Keratinocyte (primary cell): ENCODE results near the gene POP7. TPM values are rescaled to one million over a fixed set of nuclear protein-coding genes. Genes with fewer than 3 reads are reported as not detected.

Experiments used
- DNase-seq: peaks from one replicate; pipeline ENCODE4 v3.0.0-alpha.2; 2011; ENCODE audit warnings: low read depth, missing footprints, low spot score
- FAIRE-seq: peaks from 2 replicates; lab custom pipeline; 2011; peaks lifted over from hg19 to GRCh38; lab: Jason Lieb, UNC
- H2AFZ ChIP-seq: 2 replicates; pipeline ENCODE4 v1.6.0; 2012; ENCODE audit warnings: low read length, control low read depth, inconsistent platforms; ENCODE audit not compliant: control insufficient read depth
- H3K27ac ChIP-seq: 2 replicates; pipeline ENCODE4 v1.5.1; 2011; ENCODE audit warnings: low read length; ENCODE audit not compliant: control insufficient read depth, insufficient read depth
- H3K27me3 ChIP-seq: 3 replicates; pipeline ENCODE4 v1.6.0; 2011; ENCODE audit warnings: low read length; ENCODE audit not compliant: control insufficient read depth, insufficient read depth; ENCODE audit errors: extremely low read depth
- H3K36me3 ChIP-seq, 2 experiments: 2 replicates in 1 of 2; 3 replicates in 1 of 2; pipeline ENCODE4 v1.5.1; 2011; ENCODE audit warnings: low read length in 2 of 2, mild to moderate bottlenecking in 1 of 2; ENCODE audit not compliant: control insufficient read depth in 2 of 2, insufficient read depth in 2 of 2; ENCODE audit errors: extremely low read depth in 1 of 2
- H3K4me1 ChIP-seq: 3 replicates; pipeline ENCODE4 v1.5.1; 2011; ENCODE audit warnings: low read length; ENCODE audit not compliant: control insufficient read depth, insufficient read depth; ENCODE audit errors: extremely low read depth
- H3K4me2 ChIP-seq: 3 replicates; pipeline ENCODE4 v1.6.0; 2011; ENCODE audit warnings: low read depth, low read length; ENCODE audit not compliant: control insufficient read depth, insufficient read depth; ENCODE audit errors: extremely low read depth
- H3K4me3 ChIP-seq, 3 experiments: fragments of 200-600 bp in 1 of 3; sonication (generic) in 1 of 3; 2 replicates in 2 of 3; 3 replicates in 1 of 3; pipeline ENCODE4 v1.5.1; 2011 to 2016; ENCODE audit warnings: low read length in 3 of 3, mild to moderate bottlenecking in 3 of 3, control low read depth in 2 of 3, inconsistent platforms in 1 of 3, low read depth in 1 of 3, mixed read lengths in 1 of 3, mixed run types in 1 of 3, moderate library complexity in 1 of 3; ENCODE audit not compliant: control insufficient read depth in 2 of 3, insufficient read depth in 2 of 3; ENCODE audit errors: extremely low read depth in 1 of 3
- H3K79me2 ChIP-seq: 2 replicates; pipeline ENCODE4 v1.6.0; 2012; ENCODE audit warnings: low read length; ENCODE audit not compliant: control insufficient read depth, insufficient read depth
- H3K9ac ChIP-seq: 3 replicates; pipeline ENCODE4 v1.6.0; 2011; ENCODE audit warnings: low read length; ENCODE audit not compliant: control insufficient read depth, insufficient read depth; ENCODE audit errors: extremely low read depth
- H3K9me1 ChIP-seq: 3 replicates; pipeline ENCODE4 v1.6.0; 2011; ENCODE audit warnings: low read length; ENCODE audit not compliant: control insufficient read depth, insufficient read depth; ENCODE audit errors: extremely low read depth
- H3K9me3 ChIP-seq: 2 replicates; pipeline ENCODE4 v1.5.1; 2012; ENCODE audit warnings: low read depth, low read length; ENCODE audit not compliant: control insufficient read depth
- H4K20me1 ChIP-seq: 3 replicates; pipeline ENCODE4 v1.6.0; 2011; ENCODE audit warnings: low read length; ENCODE audit not compliant: control insufficient read depth, insufficient read depth; ENCODE audit errors: extremely low read depth
- EZH2 ChIP-seq: IDR thresholded peaks from one replicate; pipeline ENCODE4 v1.6.1; 2012; ENCODE audit warnings: inconsistent platforms, mild to moderate bottlenecking, low read length, moderate library complexity
- dilution Hi-C: fragments of 300-500 bp; cut with MboI; formaldehyde crosslinking; loops from one replicate; pipeline ENCODE4 v1.7.0; 2020; ENCODE audit warnings: low sequenced_read_pairs; ENCODE audit not compliant: extremely low pct_ligation_motif_present
- polyA plus RNA-seq, 5 experiments: library from polyadenylated mRNA; depleted of rRNA in 3 of 5; stranded (reverse) in 3 of 5; stranded (forward) in 1 of 5; unstranded in 1 of 5; fragments of >200 nt; gene quantifications; 1 replicate in 1 of 5; 2 replicates in 3 of 5; 3 replicates in 1 of 5; pipeline versions ENCODE4 v1.2.1 to v1.2.3, GENCODE V29; 2011 to 2012; ENCODE audit warnings: missing spikeins in 2 of 5, low read depth in 1 of 5, low replicate concordance in 1 of 5
- TF ChIP-seq, protein P1 (sequence below), 3 experiments: IDR thresholded peaks in 1 of 3; conservative IDR thresholded peaks in 1 of 3; optimal IDR thresholded peaks in 1 of 3; 2 replicates in 2 of 3; 3 replicates in 1 of 3; pipeline versions ENCODE3 to v1.5.1; 2011; ENCODE audit warnings: low read length in 3 of 3, mild to moderate bottlenecking in 3 of 3, moderate library complexity in 2 of 3, control low read depth in 1 of 3, inconsistent platforms in 1 of 3; ENCODE audit not compliant: insufficient read depth in 2 of 3; ENCODE audit errors: extremely low read depth in 1 of 3

Gene POP7
- polyA plus RNA-seq, 1 donor (not counting 4 experiments of a cell fraction or from before 2014, with no cell fraction given) = 37.8 TPM

DNA sequence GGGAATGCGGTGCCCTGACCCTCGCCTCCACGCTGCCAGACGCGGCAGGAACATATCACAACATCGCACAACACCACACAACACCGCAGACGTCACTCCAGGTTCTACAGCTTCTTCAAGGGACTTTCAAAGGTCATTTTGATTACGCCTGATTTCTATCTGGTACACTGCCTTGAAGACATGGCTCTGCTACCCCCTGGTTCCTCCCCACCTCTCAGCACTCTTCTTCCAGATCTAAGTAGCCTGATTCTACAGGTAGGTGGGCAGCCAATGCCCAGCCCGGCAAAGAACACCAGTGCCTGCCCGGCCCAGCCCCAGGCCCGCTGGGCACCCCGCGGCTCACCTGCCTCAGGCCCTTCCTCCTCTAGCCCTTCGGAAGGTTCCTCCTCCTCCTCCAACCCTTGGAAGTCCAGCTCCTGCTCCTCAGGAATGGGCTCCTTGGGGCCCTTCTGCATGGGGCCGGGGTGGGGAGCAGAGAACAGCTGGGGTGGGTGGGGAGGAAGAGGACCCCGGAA is 20.2 kb upstream of the POP7 start:
- H3K4me1 ChIP-seq = no peaks in the 10 kb centered on the region
- no peak overlapping the region for H3K4me3 ChIP-seq
- no peaks in the 10 kb centered on the region for H3K9me3 ChIP-seq
- no peaks in the 10 kb centered on the region for H3K27me3 ChIP-seq
- no peaks in the 10 kb centered on the region for H3K9me1 ChIP-seq
- no peak overlapping the region for H3K9ac ChIP-seq
- dilution Hi-C loops = no loop called here
- H3K79me2 ChIP-seq = peaks cover 21% of the 10 kb centered on the region
- FAIRE-seq (no peak), DNase-seq (no peak)
- H3K27ac ChIP-seq = no peak overlapping the region
- H2AFZ ChIP-seq = no peak overlapping the region
- peaks cover 6% of the 10 kb centered on the region for H4K20me1 ChIP-seq
- H3K4me2 ChIP-seq = no peak overlapping the region
- no peak for TF ChIP-seq EZH2
- TF ChIP-seq, protein P1, sequence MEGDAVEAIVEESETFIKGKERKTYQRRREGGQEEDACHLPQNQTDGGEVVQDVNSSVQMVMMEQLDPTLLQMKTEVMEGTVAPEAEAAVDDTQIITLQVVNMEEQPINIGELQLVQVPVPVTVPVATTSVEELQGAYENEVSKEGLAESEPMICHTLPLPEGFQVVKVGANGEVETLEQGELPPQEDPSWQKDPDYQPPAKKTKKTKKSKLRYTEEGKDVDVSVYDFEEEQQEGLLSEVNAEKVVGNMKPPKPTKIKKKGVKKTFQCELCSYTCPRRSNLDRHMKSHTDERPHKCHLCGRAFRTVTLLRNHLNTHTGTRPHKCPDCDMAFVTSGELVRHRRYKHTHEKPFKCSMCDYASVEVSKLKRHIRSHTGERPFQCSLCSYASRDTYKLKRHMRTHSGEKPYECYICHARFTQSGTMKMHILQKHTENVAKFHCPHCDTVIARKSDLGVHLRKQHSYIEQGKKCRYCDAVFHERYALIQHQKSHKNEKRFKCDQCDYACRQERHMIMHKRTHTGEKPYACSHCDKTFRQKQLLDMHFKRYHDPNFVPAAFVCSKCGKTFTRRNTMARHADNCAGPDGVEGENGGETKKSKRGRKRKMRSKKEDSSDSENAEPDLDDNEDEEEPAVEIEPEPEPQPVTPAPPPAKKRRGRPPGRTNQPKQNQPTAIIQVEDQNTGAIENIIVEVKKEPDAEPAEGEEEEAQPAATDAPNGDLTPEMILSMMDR (optimal IDR thresholded peaks at IDR 0.05 in 1 of 3, IDR thresholded peaks at IDR 0.05 in 1 of 3, conservative IDR thresholded peaks at IDR 0.05 in 1 of 3; ENCODE audit: extremely low read depth in 1 of 3, insufficient read depth in 2 of 3, low read length in 3 of 3) = no peak
- H3K36me3 ChIP-seq = peaks cover 20 to 23% of the 10 kb centered on the region in 2 experiments

DNA sequence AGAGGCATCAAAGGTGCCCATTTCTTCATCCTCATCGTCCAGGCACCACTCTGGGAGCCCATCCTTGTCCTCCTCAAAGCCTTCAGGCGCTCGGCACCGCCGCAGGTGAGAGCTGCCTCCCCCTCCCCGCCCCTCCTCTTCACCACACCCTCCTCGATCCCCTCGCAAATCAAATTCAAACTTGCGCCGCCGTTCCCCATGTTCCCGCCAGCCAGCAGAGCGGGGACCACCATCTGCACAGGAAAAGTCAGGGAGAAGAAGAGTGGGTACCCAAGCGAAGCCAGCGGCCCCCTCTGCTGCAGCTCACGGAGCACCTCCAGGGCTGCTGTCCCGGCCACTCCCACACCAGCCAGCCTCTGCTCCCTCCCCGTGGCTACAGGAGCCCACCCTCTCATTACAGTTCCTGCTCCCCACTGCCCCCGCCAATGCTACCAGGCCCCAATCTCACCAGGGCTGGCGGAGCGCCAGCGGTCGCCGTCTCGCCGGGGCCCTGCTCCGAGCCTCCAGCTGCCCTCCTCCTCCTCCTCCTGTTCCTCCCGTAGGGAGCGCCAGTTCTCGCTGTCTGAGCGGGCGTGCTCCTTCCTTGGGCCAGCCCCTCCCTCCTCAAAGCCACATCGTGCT is 19.6 kb upstream of the POP7 start:
- no peak overlapping the region for H3K4me3 ChIP-seq
- TF ChIP-seq, protein P1 (optimal IDR thresholded peaks at IDR 0.05 in 1 of 3, IDR thresholded peaks at IDR 0.05 in 1 of 3, conservative IDR thresholded peaks at IDR 0.05 in 1 of 3; ENCODE audit: extremely low read depth in 1 of 3, insufficient read depth in 2 of 3, low read length in 3 of 3) = no peak
- TF ChIP-seq EZH2 = no peak
- peaks cover 27% of the 10 kb centered on the region for H3K79me2 ChIP-seq
- no peak overlapping the region for H3K27ac ChIP-seq
- no peak overlapping the region for H3K9ac ChIP-seq
- no peak for FAIRE-seq
- H3K9me3 ChIP-seq = no peaks in the 10 kb centered on the region
- H4K20me1 ChIP-seq = peaks cover 8% of the 10 kb centered on the region
- H3K4me1 ChIP-seq = no peaks in the 10 kb centered on the region
- H2AFZ ChIP-seq = no peak overlapping the region
- no peaks in the 10 kb centered on the region for H3K27me3 ChIP-seq
- no peak overlapping the region for H3K4me2 ChIP-seq
- no peaks in the 10 kb centered on the region for H3K9me1 ChIP-seq
- dilution Hi-C loops = no loop called here
- H3K36me3 ChIP-seq = peaks cover 14 to 25% of the 10 kb centered on the region in 2 experiments
- DNase-seq = no peak
